AG09319 (cell line): ENCODE results near the gene TEX26.

Experiments used
- DNase-seq: peaks from one replicate; pipeline ENCODE4 v3.0.0-alpha.2; 2010; ENCODE audit warnings: low read depth; ENCODE audit errors: extremely low read depth
- CTCF ChIP-seq: IDR thresholded peaks from 2 replicates; pipeline ENCODE4 v1.5.1; 2011; ENCODE audit warnings: low read depth, mild to moderate bottlenecking, inconsistent platforms, low read length, moderate library complexity

Gene TEX26

GRCh38 chr13:30907121-30907861, 25.2 kb upstream of the TEX26 start:
- DNase-seq = no peak
- TF ChIP-seq CTCF = no peak

GRCh38 chr13:30908416-30908980, 24.0 kb upstream of the TEX26 start:
- peak; percentile 18 for DNase-seq
- no peak for TF ChIP-seq CTCF

DNA sequence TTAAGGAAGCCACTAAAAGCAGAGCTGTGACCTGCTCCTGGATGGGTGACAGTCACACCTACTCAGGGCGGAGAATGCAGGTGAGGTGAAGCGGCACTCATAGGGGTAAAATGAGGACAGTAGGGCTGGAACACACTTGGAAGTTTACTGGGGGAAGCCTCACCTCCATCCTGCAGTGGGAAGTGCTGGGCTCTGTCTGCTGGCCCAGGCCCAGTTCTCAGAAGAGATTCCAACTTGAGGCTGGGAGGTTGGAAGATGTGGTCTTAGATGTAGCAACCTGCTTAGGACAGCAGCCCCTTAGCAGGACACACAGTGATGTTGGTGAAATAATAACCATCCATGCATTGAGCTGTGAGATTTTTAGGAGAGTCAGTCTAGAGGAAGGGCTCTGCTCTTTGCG, 21.8 kb upstream of the TEX26 start:
- TF ChIP-seq CTCF = no peak
- no peak for DNase-seq

GRCh38 chr13:30915691-30916541, 16.5 kb upstream of the TEX26 start:
- no peak for DNase-seq
- no peak for TF ChIP-seq CTCF

DNA sequence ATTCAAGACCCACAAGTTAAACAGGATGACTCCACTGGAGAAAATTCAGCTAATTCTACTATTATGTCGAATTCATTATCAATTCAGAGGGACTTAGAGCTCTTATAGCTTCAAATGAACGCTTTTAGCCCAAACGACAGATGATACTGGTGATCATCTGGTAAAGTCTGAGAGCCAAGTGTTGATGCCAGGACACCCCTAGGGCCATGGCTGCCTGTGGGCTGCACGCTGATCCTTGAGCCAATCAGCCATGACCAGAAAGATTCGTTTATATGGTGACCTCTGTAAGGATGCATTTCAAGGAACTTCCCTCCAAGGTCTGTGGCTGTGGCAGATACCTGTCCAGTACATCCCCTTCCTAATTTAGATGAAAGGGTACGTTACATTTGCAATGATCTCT, 15.5 kb upstream of the TEX26 start:
- DNase-seq = no peak
- TF ChIP-seq CTCF = no peak

- no peak for DNase-seq
- TF ChIP-seq CTCF = no peak
Observed at GRCh38 chr13:30918662-30919405, 13.6 kb upstream of the TEX26 start.
